Measurements from ENCODE around the gene ASIP.
A peak's percentile ranks its signal among the peaks of the same experiment; 100 is the strongest.
"Not testable (repeated sequence)": the region's sequence is repeated elsewhere in the genome, so short reads cannot be mapped to it uniquely, and the experiment has no call there.

Gene ASIP

DNA sequence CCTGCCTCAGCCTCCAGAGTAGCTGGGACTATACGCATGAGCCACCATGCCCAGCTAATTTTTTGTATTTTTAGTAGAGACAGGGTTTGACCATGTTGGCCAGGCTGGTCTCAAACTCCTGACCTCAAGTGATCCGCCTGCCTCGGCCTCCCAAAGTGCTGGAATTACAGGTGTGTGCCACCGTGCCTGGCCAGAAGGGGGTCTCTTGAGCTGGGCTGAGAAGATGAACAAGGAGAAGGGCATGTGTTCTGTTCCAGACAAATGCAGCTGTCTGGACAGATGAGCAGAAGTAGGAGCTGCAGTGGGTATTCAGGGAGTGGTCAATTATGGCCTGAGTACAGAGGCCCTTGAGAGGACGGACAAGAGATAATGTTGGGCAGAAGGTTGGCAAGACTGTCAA is 46.3 kb downstream of the ASIP start:
- H3K4me3 ChIP-seq (ENCODE audit: low read length); DNase-seq (ENCODE audit: low read depth): not testable (repeated sequence)
- TF ChIP-seq, protein P1, sequence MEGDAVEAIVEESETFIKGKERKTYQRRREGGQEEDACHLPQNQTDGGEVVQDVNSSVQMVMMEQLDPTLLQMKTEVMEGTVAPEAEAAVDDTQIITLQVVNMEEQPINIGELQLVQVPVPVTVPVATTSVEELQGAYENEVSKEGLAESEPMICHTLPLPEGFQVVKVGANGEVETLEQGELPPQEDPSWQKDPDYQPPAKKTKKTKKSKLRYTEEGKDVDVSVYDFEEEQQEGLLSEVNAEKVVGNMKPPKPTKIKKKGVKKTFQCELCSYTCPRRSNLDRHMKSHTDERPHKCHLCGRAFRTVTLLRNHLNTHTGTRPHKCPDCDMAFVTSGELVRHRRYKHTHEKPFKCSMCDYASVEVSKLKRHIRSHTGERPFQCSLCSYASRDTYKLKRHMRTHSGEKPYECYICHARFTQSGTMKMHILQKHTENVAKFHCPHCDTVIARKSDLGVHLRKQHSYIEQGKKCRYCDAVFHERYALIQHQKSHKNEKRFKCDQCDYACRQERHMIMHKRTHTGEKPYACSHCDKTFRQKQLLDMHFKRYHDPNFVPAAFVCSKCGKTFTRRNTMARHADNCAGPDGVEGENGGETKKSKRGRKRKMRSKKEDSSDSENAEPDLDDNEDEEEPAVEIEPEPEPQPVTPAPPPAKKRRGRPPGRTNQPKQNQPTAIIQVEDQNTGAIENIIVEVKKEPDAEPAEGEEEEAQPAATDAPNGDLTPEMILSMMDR (conservative IDR thresholded peaks at IDR 0.05; ENCODE audit: low read depth, low read length) = peak; percentile 16

DNA sequence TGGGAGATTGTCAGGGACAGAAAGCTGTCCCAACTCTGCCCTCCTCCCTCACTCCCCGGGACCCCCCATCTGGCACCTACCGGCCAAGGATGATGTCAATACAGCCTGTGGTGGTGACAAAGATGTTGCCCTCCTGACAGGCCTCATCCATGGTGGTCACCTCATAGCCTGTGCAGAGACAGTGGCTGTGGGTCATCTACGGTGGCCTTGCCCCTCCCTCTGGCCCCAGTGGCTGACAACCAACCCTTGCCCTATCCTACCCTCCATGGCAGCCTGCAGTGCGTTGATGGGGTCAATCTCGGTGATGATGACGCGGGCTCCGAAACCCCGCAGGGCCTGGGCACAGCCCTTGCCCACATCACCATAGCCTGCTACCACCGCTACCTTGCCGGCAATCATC is 49.2 kb downstream of the ASIP start:
- no peak for DNase-seq (ENCODE audit: low read depth)
- TF ChIP-seq, protein P1 (conservative IDR thresholded peaks at IDR 0.05; ENCODE audit: low read depth, low read length) = no peak
- H3K4me3 ChIP-seq (ENCODE audit: low read length) = no peak overlapping the region

DNA sequence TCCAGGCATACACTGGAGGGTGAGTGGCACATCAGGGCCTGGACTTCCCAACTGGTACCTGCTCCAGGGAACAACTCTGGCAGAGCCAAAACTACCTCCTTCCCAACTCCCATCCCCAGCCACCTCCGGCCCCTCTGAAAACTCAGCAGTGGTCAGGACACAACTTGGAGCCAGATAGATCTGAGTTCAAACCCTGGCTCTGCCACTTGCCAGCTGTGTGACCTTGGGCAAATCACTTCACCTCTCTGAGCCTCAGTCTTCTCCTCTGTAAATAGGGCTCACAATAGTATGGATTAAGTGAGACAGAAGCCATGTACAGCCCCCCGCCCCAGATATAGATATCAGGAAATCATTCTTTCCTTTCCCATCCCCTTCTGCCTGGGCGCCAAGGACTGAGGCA is 51.3 kb downstream of the ASIP start:
- DNase-seq (ENCODE audit: low read depth) = no peak
- H3K4me3 ChIP-seq (ENCODE audit: low read length) = no peak overlapping the region
- TF ChIP-seq, protein P1 (conservative IDR thresholded peaks at IDR 0.05; ENCODE audit: low read depth, low read length) = no peak

DNA sequence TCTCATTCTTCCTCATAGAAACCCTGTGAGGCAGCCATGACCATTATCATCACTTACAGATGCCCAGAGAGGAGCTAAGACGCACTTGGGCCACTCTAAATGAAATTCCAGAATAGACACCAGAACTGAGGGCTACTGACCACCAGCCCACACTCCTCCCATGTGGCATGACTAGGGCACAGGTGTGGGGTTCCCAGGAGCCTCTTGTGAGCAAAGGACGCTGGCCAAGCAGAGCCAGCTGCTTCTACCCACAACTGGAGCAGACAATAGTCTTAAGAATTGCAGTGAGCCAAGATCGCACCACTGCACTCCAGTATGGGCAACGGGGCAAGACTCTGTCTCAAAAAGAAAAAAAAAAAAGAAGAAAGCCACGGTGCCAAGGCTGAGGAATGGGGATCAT is 51.9 kb downstream of the ASIP start:
- DNase-seq (ENCODE audit: low read depth) = no peak
- H3K4me3 ChIP-seq (ENCODE audit: low read length) = no peak overlapping the region
- TF ChIP-seq, protein P1 (conservative IDR thresholded peaks at IDR 0.05; ENCODE audit: low read depth, low read length) = no peak

DNA sequence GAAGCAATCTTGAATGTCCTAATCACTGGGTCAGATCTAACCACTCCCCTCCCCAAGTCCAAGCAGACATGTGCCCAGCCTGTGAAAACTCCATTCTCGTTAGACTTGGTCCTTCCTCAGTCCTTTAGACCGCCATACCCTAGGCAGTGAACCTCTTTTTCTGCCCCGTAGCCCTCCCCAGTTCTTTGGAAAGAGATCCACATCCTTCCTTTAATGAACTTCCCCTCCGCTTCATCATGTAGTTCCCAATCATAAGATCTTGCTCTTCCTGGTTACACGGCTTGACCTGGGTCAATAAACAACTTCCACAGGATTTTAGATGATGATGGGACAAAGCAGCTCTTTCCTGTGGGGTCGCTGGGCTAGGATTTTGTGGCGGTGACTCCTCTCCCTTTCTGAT is 52.4 kb downstream of the ASIP start:
- TF ChIP-seq, protein P1 (conservative IDR thresholded peaks at IDR 0.05; ENCODE audit: low read depth, low read length) = no peak
- no peak overlapping the region for H3K4me3 ChIP-seq (ENCODE audit: low read length)
- no peak for DNase-seq (ENCODE audit: low read depth)

DNA sequence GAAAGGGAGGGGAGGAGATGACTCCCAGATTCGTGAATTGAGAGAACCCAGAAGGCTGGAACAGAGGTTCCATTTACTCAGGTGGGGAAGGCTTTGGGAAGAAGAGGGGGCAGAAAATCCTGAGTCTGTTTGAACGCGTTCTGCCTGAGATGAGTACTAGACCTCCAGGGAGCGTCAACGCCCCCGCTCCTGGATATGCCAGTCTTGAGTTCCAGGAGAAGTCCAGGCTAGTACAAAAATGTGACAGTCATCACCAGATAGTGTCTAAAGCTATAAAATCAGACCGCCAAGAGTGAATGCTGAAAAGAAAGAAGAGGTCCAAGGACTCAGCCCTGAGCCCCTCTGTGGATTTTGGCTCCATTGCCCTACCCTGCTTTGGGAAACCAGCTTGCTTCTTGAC is 53.3 kb downstream of the ASIP start:
- no peak for DNase-seq (ENCODE audit: low read depth)
- TF ChIP-seq, protein P1 (conservative IDR thresholded peaks at IDR 0.05; ENCODE audit: low read depth, low read length) = no peak
- no peak overlapping the region for H3K4me3 ChIP-seq (ENCODE audit: low read length)

DNA sequence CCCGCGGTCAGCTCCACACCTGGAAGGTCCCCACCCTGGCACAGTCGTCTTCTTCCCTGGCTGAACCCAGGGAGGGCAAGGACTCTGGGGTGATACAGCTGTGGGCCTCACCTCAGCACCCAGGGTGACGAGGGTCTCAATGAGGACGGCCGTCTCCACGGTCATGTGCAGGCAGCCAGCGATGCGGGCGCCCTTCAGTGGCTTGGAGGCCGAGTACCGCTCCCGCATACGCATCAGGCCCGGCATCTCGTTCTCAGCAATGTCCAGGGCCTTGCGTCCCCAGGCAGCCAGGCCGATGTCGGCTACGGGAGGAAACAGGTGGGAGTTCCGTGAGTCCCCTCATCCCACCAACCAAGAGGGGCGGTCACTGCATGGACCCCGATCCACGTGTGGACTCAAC is 54.1 kb downstream of the ASIP start:
- H3K4me3 ChIP-seq (ENCODE audit: low read length) = no peak overlapping the region
- TF ChIP-seq, protein P1 (conservative IDR thresholded peaks at IDR 0.05; ENCODE audit: low read depth, low read length) = no peak
- DNase-seq (ENCODE audit: low read depth) = no peak

Data from retinal pigment epithelial cell (primary cell).